Measurements from ENCODE around the gene TBCCD1. TPM values are rescaled to one million over a fixed set of nuclear protein-coding genes. Genes with fewer than 3 reads are reported as not detected.
A peak's percentile ranks its signal among the peaks of the same experiment; 100 is the strongest.

The TBCCD1 gene
- total RNA-seq, 4 donors from 2014 or later, result 13.8 to 30.5 (median 16.6) TPM

- TF ChIP-seq POLR2A (IDR thresholded peaks at IDR 0.05), result no peak
- no peak for TF ChIP-seq CTCF (IDR thresholded peaks at IDR 0.05)
- peak in 1 of 3 donors; percentile 56 for DNase-seq
- H3K36me3 ChIP-seq, result no peaks in the 10 kb centered on the region
- no peaks in the 10 kb centered on the region for H3K9me3 ChIP-seq
- no peak overlapping the region for H3K4me3 ChIP-seq
- H3K4me1 ChIP-seq, result peaks cover 0 to 13% (median 0%) of the 10 kb centered on the region in 4 donors
- H3K27me3 ChIP-seq, result no peaks in the 10 kb centered on the region
- H3K27ac ChIP-seq, result peak overlapping the region in 2 of 4 donors; percentile 62 to 64
Observed at GRCh38 chr3:186593862-186594261, 26.7 kb upstream of the TBCCD1 start.

GRCh38 chr3:186592682-186593081, 25.5 kb upstream of the TBCCD1 start:
- H3K36me3 ChIP-seq, result no peaks in the 10 kb centered on the region
- TF ChIP-seq POLR2A (IDR thresholded peaks at IDR 0.05) (no peak), CTCF (IDR thresholded peaks at IDR 0.05) (no peak)
- H3K27ac ChIP-seq, result no peak overlapping the region
- H3K27me3 ChIP-seq, result no peaks in the 10 kb centered on the region
- no peak for DNase-seq
- peaks cover 0 to 13% (median 0%) of the 10 kb centered on the region in 4 donors for H3K4me1 ChIP-seq
- no peak overlapping the region for H3K4me3 ChIP-seq
- no peaks in the 10 kb centered on the region for H3K9me3 ChIP-seq

DNA sequence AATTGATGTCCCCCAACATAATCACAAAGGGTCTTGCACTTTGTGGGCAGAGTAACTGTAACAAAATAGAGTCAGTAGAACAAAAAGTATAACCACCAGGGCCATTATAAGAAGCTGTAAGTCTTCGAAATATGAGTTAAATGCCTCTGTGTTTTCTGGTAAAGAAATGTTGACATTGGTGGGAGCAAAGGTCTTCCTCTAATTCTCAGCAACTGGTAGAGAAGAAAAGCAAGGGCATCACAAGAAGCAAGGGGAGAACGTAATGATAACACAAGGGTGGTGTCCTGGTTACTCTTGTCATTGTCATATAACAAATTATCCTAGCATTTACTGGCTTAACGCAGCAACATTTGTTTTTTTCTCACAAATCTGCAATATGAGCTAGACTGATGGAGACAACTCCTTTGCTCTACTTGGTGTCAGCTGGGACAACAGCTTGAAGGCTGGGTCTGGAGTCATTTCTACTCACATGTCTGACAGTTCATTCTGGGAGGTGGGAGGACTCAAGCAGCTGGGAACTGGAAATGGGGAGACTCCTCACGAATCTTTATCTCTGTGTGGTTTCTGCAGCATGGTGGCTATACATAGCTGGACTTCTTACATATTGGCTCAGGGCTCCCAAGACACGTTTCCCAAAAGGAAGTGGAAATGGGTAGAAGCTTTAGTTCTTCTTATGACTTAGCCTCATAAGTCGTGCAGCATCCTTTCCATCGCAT, 23.6 kb upstream of the TBCCD1 start:
- Histone ChIP-seq H3K27ac (peak overlapping the region in 2 of 4 donors; percentile 29 to 83), H3K27me3 (no peaks in the 10 kb centered on the region), H3K36me3 (peaks cover 0 to 5% (median 0%) of the 10 kb centered on the region in 3 donors), H3K9me3 (no peaks in the 10 kb centered on the region), H3K4me1 (peaks cover 0 to 13% (median 0%) of the 10 kb centered on the region in 4 donors), H3K4me3 (no peak overlapping the region)
- no peak for TF ChIP-seq CTCF (IDR thresholded peaks at IDR 0.05)
- DNase-seq, result no peak

- Histone ChIP-seq H3K27ac (peak overlapping the region in 2 of 4 donors; percentile 29 to 83), H3K27me3 (no peaks in the 10 kb centered on the region), H3K36me3 (peaks cover 0 to 12% (median 0%) of the 10 kb centered on the region in 3 donors), H3K4me3 (no peak overlapping the region), H3K9me3 (no peaks in the 10 kb centered on the region), H3K4me1 (peaks cover 0 to 13% (median 0%) of the 10 kb centered on the region in 4 donors)
- no peak for TF ChIP-seq CTCF (IDR thresholded peaks at IDR 0.05)
- TF ChIP-seq POLR2A (IDR thresholded peaks at IDR 0.05), result no peak
- DNase-seq, result peak in 2 of 3 donors; percentile 64 to 70
Observed at GRCh38 chr3:186589856-186590579, 22.9 kb upstream of the TBCCD1 start.

GRCh38 chr3:186589121-186589520, 22.0 kb upstream of the TBCCD1 start:
- Histone ChIP-seq H3K4me3 (no peak overlapping the region), H3K36me3 (peaks cover 0 to 21% (median 0%) of the 10 kb centered on the region in 3 donors), H3K9me3 (no peaks in the 10 kb centered on the region), H3K27ac (no peak overlapping the region), H3K27me3 (no peaks in the 10 kb centered on the region), H3K4me1 (peaks cover 0 to 7% (median 0%) of the 10 kb centered on the region in 4 donors)
- TF ChIP-seq CTCF (IDR thresholded peaks at IDR 0.05) (peak in 3 of 6 experiments; percentile 6 to 23 (median 10)), POLR2A (IDR thresholded peaks at IDR 0.05) (no peak)
- no peak for DNase-seq
